HG02840 (cell line): ENCODE results near the gene SCD5.
"Not testable (repeated sequence)": the region's sequence is repeated elsewhere in the genome, so short reads cannot be mapped to it uniquely, and the experiment has no call there.

ENCODE experiments used
- ATAC-seq: cut with Tn5 transposase; IDR thresholded peaks from one replicate; pipeline ENCODE4 v1.9.1; 2021; ENCODE audit warnings: mild to moderate bottlenecking, moderate library complexity, moderate number of reproducible peaks; ENCODE audit not compliant: unreplicated experiment, low FRiP score

SCD5 gene

DNA sequence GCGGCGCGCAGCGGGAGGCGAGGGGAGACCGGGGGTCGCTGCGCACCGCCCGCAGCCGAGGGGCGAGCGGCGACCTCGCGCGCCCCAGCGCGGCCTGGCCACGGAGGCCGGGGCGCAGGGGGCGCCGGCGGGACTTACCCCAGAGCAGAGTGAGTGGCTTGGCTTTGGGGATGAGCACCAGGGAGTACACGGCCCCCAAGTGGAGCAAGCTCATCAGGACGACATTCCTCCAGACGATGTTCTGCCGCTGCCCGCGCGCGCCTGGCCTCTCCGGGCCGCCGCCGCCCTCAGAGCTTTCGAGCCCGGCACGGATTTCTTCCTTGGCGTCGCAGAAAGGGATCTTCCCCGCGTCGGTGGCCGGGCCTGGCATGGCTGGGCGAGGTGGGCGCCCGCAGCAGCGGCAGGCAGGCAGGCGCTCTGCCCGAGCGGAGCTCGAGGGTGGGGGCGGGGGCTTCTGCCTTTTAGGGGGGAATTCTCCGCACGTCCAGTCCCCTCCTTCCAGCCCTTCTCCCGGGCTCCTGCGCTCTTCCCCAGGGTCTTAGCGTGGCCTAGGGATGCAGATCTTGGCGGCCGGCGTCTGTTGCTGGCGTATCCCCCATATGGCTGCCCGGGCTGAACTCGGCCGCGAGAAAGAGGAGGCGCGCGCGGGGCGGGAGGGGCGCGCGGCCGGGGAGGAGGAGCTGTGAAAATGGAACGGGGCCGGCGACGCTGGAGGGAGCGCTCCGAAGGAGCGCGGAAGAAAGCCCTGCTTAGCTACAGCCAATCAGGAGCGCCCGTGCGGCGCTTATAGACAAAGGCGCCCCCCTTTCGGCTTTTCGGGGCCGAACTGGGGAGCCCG is at the start of gene SCD5:
Gene SCD5, minus strand, starts transcription at position 629 of the 838 bp plus-strand sequence. Its CDS starts 259 bp downstream, at position 370.
- peak; percentile 63 for ATAC-seq

DNA sequence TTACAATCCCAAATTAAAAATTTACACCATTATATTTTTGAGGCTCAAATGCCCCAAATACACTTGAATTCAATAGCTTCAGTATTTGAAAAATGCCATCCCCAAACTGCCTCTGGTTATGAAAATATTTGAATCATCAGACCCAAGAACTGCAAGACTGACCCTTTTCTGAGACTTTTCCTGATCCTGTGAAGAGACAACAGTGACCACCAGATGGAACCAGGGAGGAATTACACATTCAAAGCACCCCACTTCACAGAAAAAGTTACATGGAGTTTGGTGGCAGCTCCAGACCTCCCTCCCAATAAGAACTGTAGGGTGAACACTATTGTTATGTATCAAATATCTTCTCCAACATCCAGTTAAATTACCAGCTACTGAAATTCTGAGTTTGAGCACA is 44.0 kb upstream of the SCD5 start:
- ATAC-seq, result no peak

DNA sequence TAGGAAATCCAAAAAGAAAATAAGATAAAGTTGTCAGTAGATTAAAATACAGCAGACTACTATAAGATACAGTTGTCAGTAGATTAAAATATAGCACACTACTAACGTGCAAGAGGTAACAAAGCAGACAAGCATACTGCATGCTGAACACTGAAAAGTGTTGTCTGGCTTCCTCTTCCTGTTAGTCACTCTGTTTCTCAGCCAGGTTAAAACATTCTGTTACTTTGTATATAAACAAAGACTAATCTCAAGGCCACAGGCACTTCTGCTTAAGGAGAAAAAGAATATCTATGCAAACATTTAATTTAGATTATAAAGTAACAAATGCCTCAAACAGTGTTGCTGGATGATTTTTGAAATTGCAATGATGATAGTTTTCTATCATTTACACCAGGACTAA is 41.0 kb upstream of the SCD5 start:
- no peak for ATAC-seq

DNA sequence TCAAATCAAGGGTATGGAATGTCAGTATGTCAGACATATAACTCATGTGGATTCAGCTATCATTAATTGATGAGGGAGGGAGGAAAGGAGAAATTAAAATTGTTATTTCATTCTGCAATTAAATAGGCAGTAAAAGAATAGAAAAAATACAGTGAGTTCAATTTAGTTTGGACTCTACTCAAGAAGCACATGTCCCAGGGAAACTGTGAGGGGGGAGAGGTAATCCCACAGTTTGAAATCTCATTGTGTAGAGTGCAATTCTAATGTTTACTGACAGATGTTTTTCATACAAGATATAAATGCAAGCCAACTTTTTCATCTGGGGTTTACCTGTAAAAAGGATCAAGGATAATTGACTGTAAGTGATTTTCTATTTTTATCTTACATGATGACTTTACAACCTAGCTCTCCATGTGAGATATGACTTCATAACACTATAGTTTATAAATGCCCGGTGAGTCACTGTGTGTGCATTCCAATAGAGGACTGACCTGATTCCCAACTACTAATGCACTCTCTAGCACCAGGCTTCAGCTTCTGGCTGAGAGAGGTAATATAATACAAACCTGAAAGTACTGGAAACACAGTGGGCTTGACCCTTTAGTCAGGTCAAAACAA is 35.2 kb upstream of the SCD5 start:
- no peak for ATAC-seq

DNA sequence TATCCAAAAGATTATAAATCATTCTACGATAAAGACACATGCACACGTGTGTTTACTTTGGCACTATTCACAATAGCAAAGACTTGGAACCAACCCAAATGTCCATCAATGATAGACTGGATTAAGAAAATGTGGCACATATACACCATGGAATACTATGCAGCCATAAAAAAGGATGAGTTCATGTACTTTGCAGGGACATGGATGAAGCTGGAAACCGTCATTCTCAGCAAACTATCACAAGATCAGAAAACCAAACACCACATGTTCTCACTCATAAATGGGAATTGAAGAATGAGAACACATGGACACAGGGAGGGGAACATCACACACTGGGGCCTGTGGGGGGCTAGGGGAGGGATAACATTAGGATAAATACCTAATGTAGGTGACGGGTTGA is 34.5 kb upstream of the SCD5 start:
- not testable (repeated sequence) for ATAC-seq

DNA sequence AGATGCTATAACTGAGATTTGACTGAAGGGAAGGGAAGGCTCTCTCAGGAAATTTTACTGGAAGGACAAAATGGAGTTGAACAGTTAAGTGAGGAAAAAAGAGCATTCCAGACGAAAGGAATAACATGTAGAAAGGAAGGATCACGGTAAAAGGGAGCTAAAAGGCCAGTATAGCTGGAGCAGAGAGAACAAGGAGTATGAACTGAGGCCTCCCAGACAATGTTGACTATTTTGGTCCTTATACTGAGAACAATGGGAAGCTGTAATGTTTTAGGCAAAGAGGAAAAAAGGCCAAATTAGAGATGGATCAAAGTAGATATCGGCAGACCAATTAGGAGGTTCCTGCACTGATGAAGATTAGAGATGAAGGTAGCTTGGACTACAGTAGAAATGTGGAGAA is 26.8 kb upstream of the SCD5 start:
- no peak for ATAC-seq

DNA sequence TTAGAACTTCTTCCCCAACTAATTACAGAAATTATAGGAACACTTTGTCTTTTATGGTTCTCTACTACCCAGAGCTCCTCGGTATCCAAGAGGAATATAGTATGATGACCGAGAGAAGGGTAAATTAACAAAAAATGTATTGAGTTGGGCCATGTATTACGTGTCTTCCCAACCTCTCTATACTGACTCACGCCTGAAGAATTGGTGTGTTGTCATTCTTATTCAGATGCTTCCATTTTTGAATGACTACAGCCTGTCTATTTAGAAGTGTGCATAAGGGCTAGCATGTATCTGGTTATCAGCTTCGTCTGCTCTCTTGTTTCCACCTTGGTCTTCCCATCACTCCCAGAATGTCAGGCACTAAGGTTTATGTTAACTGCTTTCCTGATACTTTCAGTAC is 24.5 kb upstream of the SCD5 start:
- ATAC-seq, result no peak

DNA sequence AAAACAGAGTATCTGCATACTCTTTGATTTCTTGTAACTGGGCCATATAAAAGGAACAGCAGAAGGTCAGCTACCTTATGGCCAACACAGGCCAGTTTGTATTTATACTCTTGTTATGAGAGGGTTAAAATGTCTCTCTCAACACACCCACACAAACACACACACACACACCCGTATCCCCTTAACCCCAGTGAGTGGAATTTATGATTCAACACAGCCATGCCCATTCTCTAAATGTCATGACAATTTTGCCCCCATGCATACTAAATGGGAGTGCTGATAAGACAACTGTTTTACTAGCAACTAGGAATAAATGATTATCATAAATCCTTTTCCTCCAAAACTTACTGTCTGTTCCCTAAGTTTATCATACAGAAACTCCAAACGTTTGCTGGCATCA is 22.1 kb upstream of the SCD5 start:
- ATAC-seq, result no peak

DNA sequence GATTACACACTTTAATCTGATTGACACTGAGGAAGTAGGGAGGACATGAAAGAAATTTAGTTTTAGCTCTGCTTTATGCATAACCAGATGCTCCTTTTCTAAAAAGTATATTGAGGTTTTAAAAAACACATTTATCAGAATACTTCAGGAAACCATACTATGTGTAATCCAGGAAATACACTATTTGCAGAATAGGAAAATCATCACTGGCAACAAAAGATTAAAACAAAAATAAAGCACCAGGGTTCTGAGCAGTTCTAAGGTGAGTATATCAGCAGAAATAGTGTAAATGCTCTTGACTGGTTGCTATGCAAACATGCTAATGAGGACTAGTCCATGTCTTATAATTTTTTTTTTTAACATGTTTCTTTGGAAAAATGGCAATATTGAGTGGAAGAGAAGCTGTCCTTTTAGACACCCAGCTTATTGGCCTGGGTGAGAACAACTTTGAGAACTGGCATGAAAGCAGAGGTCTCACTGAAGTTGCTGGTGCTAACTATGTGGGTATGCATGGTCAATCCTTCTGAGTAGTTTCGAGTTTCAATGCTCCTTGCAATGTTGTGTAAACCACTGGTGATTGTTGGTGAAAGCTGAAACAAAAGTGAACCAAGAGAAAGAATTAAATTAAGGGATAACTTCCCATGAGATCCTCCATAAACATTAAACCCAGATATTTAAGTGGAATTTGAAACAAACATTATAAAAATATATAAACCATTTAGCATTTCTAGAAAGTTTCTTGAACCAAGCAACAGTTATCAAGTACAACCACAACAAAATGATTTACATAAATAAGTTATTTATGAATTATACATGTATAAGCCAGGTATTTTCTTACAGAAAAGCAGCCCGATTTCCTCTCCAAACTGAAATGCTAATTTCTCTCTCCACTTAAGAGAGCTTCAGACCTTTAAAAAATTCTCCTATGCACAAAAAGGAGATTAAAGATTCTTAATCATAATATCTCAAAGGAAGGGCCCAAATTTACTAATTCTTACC is 20.4 kb upstream of the SCD5 start:
- ATAC-seq, result no peak

DNA sequence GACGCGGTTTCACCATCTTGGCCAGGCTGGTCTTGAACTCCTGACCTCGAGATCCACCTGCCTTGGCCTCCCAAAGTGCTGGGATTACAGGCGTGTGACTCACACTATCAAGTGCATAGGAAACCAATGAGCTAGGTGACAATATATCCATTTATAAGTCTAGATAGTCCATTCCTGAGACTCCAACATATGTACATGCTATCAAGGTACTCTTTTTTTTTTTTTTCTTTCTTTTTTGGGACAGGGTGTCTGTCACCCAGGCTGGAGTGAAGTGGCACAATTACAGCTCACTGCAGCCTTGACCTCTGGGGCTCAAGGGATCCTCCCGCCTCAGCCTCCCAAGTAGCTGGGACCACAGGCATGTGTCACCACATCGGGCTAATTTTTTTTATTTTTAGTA is 18.3 kb upstream of the SCD5 start:
- ATAC-seq, result not testable (repeated sequence)

DNA sequence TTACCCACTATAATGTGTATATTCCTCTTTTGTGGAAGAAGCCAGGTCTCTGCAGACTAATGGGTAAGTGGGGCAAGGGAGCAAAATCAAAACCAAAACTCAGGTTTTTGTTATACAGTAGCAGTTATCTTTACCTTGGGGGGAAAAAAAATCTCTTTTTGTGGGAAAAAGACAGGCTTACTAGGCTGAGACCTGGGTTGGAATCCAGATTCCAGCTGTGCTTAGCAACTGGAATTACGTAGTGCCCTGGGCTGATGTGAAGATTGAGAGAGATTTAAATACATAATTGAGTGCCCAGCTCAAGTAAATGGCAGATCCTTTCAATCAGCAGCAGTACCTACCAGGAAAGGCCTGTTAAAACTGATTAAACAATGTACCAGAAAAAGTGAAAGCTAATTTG is 15.4 kb upstream of the SCD5 start:
- ATAC-seq, result no peak

DNA sequence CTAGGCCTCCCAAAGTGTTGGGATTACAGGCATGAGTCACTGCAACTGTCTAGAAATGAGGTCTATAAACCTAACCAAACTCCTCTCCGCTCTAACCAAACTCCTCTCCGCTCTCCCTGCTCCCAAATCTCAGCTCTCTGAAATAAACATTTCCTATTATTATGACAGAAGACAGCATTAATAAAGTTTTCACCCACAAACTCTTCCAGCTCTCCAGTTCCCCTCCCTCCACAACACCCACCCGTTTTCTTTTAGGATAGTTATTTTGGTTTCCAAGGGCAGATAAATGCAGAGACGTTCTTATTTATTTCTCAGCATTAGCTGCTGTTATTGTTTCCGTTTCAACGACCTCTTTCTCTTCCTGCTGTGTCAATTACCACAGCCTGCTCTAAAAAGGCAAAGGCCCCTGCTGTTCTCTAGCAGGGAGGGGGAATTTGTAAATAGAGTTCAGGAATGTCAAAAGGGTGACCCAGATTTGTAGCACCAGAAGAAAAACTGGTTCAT is 13.3 kb upstream of the SCD5 start:
- no peak for ATAC-seq

DNA sequence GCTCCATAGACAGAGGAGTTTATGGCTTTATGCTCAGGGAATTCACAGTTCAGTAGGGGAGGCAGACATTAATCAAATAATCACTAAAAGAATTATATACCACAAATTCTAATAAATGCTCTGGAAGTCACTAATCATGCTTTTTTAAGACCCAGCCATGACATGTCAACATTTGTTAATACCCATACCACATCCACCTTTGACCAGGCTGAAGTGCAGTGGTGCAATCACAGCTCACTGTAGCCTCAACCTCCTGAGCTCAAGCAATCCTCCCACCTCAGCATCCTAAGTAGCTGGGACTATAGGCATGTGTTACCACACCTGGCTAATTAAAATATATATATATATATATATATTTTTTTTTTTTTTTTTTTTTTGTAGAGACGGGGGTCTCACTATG is 12.8 kb upstream of the SCD5 start:
- no peak for ATAC-seq

DNA sequence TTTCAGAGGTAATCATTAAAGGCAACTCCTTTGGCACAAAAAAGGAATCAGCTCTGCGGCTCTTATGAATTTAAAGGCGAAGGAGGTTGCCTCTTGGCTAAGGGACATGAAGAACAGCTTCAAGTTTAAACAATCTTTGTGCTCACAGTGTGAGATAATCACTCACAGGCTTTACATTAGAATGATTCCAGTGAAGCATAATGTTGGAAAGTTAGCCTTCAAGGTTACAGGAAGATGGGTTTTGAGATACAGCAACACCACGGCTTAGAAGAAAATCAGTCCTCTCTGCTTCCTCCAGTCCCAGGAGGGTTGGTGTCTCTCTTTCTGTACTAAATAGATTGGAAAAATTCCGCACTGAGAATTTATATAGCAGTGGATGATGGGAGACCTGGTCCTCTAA is 11.6 kb upstream of the SCD5 start:
- ATAC-seq, result no peak

DNA sequence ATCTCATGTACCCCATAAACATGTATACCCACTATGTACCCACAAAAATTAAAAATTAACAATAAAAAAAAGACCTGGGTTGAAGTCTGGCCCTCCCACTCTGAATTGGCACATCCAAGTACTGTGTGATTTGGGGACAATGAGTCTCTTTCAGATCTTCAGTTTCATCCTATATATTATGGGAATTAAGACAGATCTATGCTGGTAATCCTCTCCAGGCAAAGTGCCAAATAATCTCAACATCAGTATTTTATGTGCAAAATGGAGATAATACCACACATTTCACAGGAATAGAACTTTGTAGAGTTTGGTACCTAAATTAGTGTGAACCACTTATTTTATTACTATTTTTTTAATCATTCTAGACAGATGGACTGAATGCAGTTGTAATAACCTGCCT is 11.0 kb upstream of the SCD5 start:
- ATAC-seq, result no peak

DNA sequence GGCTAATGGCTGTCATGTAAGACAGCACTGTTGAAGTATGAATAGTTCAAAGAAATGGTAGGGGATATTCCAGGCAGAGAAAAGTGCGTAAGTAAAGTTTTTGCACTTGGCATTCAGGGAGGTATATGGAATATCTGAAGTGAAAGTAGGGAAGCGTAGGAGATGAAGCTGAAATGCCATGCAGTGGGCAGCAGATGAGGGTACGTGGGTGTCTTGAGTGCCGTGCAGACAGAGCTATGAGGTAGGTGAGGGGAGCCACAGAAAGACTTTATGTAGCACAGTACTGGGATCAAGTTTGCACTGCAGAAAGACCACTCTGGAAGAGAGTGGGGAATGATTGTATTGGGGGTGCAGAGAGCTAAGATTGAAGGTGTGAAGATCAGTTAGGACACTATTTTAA is 5.2 kb upstream of the SCD5 start:
- ATAC-seq, result no peak

DNA sequence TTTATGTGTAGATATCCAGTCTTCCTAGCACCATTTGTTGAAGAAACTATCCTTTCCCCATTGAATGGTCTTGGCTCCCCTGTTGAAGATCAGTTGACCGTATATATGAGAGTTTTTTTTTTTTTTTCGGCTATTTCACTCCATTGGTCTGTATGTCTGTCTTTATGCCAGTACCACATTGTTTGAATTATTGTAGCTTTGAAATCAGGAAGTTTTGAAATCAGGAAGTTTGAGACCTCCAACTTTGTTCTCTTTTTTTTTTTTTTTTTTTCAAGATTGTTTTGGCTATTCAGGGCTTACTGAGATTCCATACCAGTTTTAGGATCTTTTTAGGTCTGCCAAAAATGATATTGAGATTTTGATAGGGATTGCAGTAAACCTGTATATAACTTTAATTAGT is 4.3 kb upstream of the SCD5 start:
- ATAC-seq, result no peak

DNA sequence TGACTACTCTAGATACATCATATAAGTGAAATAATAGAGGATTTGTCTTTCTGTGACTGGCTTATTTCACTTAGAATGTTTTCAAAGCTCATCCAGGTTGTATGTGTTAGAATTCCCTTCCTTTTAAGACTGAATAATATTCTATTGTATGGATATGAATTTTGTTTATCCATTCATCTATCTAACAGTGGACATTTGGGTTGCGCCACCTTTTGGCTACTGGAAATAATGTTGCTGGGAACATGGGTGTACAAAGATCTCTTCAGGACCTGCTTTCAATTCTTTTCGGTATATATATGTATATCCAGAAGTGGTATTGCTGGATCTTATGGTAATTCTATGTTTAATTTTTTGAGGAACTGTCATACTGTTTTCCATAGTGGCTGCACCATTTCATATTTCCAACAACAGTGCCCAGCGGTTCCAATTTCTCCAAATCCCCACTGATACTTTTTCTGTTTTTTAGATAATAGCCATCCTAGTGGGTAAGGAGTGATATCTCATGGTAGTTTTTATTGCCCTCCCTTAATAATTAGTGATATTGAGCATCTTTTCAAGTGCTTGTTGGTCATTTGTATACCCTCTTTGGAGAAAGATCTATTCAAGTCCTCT is 3.4 kb upstream of the SCD5 start:
- ATAC-seq, result no peak

DNA sequence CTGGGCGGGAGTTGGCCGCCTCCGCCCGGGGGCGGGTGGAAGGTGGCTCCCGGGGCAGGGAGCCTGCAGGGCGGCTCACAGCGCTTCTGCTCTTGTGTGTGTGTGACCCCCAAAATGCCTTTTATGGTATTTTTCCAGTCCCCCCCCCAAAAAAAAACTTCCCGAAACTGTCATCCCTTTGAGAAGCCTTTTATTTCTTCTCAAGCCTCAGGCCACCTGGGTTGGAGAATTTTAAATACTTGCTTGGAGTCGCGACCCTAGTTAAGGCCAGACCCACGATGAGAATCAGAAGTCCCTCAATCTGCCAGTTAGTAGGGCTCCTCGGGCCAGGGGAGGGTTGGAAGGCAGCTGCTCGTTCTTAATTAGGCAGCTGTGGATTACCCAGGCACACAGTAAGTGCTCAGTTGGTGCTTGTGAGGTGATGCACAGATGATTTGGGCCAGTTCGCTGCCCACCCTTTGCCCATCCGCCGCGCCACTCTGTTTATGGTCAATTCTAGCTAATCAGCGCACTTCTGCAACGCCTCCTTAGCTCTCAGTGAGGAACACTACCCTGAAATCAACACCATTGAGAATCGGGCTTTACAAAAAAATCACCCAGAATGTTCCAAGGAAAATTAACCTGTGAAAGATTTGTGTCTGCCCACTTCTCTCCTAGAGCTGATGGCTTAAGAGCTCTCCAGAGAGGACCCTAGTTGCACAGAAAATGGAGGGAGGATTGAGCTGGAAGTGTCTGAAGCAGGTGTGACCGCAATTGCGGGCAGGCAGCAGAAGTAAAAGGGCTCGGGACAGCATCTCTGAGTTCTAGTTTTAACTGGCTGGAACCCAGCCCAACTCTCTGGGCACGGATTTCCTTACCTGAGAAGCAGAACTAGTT is 648 bp upstream of the SCD5 start:
- no peak for ATAC-seq
